ENCODE results near the gene FEZ2. TPM values are rescaled to one million over a fixed set of nuclear protein-coding genes. Genes with fewer than 3 reads are reported as not detected.

Gene FEZ2
- total RNA-seq, 4 donors from 2014 or later = 40.0 to 73.4 (median 47.5) TPM

DNA sequence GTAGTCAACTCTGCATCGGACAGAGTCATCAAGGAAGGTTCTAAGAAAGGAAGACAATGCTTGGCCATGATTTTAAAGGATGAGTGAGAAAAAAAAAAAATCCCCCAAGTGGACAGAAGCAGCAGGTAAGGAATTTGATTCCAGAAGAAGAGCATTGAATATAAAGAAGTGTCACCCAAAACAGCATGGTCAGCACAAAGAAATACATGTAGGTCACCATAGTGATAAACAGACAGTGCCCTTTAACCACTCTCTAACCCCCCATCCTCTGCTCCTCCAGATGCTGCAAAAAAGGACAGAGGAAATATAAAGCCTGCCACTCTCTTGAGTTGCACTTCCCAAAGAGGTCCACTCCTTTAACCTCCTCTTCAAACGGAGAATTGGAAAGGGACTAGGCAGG is 23.4 kb downstream of the FEZ2 start:
- TF ChIP-seq, protein P1, sequence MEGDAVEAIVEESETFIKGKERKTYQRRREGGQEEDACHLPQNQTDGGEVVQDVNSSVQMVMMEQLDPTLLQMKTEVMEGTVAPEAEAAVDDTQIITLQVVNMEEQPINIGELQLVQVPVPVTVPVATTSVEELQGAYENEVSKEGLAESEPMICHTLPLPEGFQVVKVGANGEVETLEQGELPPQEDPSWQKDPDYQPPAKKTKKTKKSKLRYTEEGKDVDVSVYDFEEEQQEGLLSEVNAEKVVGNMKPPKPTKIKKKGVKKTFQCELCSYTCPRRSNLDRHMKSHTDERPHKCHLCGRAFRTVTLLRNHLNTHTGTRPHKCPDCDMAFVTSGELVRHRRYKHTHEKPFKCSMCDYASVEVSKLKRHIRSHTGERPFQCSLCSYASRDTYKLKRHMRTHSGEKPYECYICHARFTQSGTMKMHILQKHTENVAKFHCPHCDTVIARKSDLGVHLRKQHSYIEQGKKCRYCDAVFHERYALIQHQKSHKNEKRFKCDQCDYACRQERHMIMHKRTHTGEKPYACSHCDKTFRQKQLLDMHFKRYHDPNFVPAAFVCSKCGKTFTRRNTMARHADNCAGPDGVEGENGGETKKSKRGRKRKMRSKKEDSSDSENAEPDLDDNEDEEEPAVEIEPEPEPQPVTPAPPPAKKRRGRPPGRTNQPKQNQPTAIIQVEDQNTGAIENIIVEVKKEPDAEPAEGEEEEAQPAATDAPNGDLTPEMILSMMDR (IDR thresholded peaks at IDR 0.05) = no peak
- TF ChIP-seq POLR2A (IDR thresholded peaks at IDR 0.05) = no peak
- no peak for TF ChIP-seq POLR2AphosphoS5 (IDR thresholded peaks at IDR 0.05)
- TF ChIP-seq EP300 (IDR thresholded peaks at IDR 0.05; ENCODE audit: low read depth) = no peak
- Histone ChIP-seq H3K9me3 (no peaks in the 10 kb centered on the region), H3K4me3 (no peak overlapping the region), H3K4me1 (peaks cover 0 to 13% (median 5%) of the 10 kb centered on the region in 4 donors), H3K27me3 (no peaks in the 10 kb centered on the region), H3K27ac (no peak overlapping the region), H3K36me3 (peaks cover 0 to 33% (median 11%) of the 10 kb centered on the region in 4 donors)
- intact Hi-C loops (cut with DNase I; ENCODE audit: low total_unique reads) = no loop called here
- in situ Hi-C loops (cut with MboI; ENCODE audit: low pct_ligation_motif_present in 1 of 4, low pct_unique_long_range_greater_than_20kb in 1 of 4, low sequenced_read_pairs in 3 of 4) = no loop called here
- WGBS, 2 donors (ENCODE audit: low coverage in 1 of 2) = 91 to 100% methylated on average over 2 of the region's 2 CpGs
- DNase-seq = no peak

DNA sequence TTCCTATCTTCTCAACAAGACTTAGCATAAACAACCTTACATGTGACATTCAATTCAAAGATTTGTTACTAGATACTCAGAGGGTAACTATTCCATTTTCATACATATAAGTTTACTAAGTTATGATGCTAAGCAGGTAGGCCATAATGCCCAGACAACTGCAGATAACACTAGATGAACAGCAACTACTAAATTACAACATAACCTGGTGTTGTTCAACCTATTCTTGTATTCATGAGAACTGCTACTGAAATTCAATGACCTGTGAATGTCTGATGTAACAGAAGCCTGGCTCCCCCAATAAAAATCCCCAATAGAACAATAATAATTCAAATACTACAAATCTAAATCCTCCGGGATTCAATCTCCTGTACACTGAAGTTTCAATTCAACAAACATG is 24.8 kb downstream of the FEZ2 start:
- DNase-seq = no peak
- in situ Hi-C loops (cut with MboI; ENCODE audit: low pct_ligation_motif_present in 1 of 4, low pct_unique_long_range_greater_than_20kb in 1 of 4, low sequenced_read_pairs in 3 of 4) = no loop called here
- H3K4me1 ChIP-seq = peaks cover 0 to 16% (median 9%) of the 10 kb centered on the region in 4 donors
- intact Hi-C loops (cut with DNase I; ENCODE audit: low total_unique reads) = no loop called here
- TF ChIP-seq POLR2A (IDR thresholded peaks at IDR 0.05) = no peak
- no peak for TF ChIP-seq EP300 (IDR thresholded peaks at IDR 0.05; ENCODE audit: low read depth)
- TF ChIP-seq, protein P1 (IDR thresholded peaks at IDR 0.05) = no peak
- TF ChIP-seq POLR2AphosphoS5 (IDR thresholded peaks at IDR 0.05) = no peak
- H3K27ac ChIP-seq = no peak overlapping the region
- 89 to 100% methylated on average over 1 of the region's 1 CpG for WGBS, 2 donors (ENCODE audit: low coverage in 1 of 2)
- H3K27me3 ChIP-seq = no peaks in the 10 kb centered on the region
- no peak overlapping the region for H3K4me3 ChIP-seq
- H3K9me3 ChIP-seq = no peaks in the 10 kb centered on the region
- peaks cover 0 to 25% (median 9%) of the 10 kb centered on the region in 4 donors for H3K36me3 ChIP-seq

DNA sequence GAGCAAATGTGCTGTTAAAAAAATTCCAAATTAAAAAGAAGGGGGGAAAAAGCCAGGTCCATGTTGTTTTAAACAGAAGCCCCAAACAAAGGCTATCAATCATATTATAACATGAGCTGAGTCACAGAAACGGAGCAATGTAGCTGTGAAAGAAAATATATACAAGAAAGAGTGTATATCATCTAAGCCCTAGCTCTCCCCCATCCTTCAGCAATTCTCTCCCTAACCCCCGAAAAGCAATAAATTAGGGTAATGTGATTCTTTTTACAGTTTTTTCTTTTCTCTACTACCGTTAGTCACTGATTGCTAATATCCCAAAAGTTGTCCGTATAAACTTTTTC is 25.3 kb downstream of the FEZ2 start:
- in situ Hi-C loops (cut with MboI; ENCODE audit: low pct_ligation_motif_present in 1 of 4, low pct_unique_long_range_greater_than_20kb in 1 of 4, low sequenced_read_pairs in 3 of 4) = no loop called here
- H3K27ac ChIP-seq = no peak overlapping the region
- no peak for DNase-seq
- TF ChIP-seq EP300 (IDR thresholded peaks at IDR 0.05; ENCODE audit: low read depth) = no peak
- TF ChIP-seq, protein P1 (IDR thresholded peaks at IDR 0.05) = no peak
- no peak for TF ChIP-seq POLR2A (IDR thresholded peaks at IDR 0.05)
- TF ChIP-seq POLR2AphosphoS5 (IDR thresholded peaks at IDR 0.05) = no peak
- no peak overlapping the region for H3K4me3 ChIP-seq
- no peaks in the 10 kb centered on the region for H3K27me3 ChIP-seq
- intact Hi-C loops (cut with DNase I; ENCODE audit: low total_unique reads) = no loop called here
- H3K36me3 ChIP-seq = peaks cover 0 to 21% (median 7%) of the 10 kb centered on the region in 4 donors
- 68 to 75% methylated on average over 4 of the region's 4 CpGs for WGBS, 2 donors (ENCODE audit: low coverage in 1 of 2)
- H3K4me1 ChIP-seq = peaks cover 0 to 21% (median 9%) of the 10 kb centered on the region in 4 donors
- H3K9me3 ChIP-seq = no peaks in the 10 kb centered on the region

DNA sequence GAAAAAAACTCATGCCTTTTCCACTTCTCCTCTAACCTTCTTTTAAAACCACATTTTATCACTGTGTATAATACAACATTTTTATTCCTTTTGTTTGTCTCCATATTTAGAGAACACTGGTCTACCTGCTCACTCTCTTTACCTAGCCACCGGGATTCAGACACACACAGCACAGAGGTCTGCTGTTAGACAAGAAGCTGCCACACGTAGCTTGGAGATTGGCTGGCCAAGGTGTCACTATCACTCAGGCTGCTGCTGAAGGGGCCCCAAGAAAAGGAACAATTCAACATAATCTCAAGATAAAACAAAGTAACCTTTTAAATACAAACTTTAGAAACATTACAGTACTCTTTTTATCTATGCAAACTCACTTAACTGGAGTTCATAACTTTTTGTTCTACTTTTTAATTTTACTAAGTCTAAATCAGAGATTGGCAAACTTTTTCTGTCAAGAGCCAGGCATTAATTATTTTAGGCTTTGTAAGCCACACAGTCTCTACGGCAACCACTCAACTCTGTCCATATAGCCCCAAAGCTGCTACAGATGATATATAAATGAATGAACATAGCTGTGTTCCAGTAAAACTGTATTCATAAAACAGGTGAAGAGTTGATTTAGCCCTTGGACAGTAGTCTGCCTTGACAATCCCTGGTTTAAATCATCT is 25.8 kb downstream of the FEZ2 start:
- no peaks in the 10 kb centered on the region for H3K9me3 ChIP-seq
- intact Hi-C loops (cut with DNase I; ENCODE audit: low total_unique reads) (no loop called here), in situ Hi-C loops (cut with MboI; ENCODE audit: low pct_ligation_motif_present in 1 of 4, low pct_unique_long_range_greater_than_20kb in 1 of 4, low sequenced_read_pairs in 3 of 4) (no loop called here)
- peaks cover 0 to 16% (median 4%) of the 10 kb centered on the region in 4 donors for H3K36me3 ChIP-seq
- no peak for TF ChIP-seq POLR2AphosphoS5 (IDR thresholded peaks at IDR 0.05)
- TF ChIP-seq, protein P1 (IDR thresholded peaks at IDR 0.05) = no peak
- no peak for TF ChIP-seq POLR2A (IDR thresholded peaks at IDR 0.05)
- TF ChIP-seq EP300 (IDR thresholded peaks at IDR 0.05; ENCODE audit: low read depth) = no peak
- peaks cover 0 to 26% (median 9%) of the 10 kb centered on the region in 4 donors for H3K4me1 ChIP-seq
- WGBS, 2 donors (ENCODE audit: low coverage in 1 of 2) = 70 to 76% methylated on average over 3 of the region's 3 CpGs
- no peak overlapping the region for H3K27ac ChIP-seq
- no peak overlapping the region for H3K4me3 ChIP-seq
- H3K27me3 ChIP-seq = no peaks in the 10 kb centered on the region
- no peak for DNase-seq

Data from transverse colon (tissue), 4 donors.